Activated naive CD8-positive, alpha-beta T cell treated with anti-CD3 and anti-CD28 coated beads, Interleukin-2, amount 50 U/mL, for 16 hours (primary cell): ENCODE measurements around the gene BOLA1.
A peak's percentile ranks its signal among the peaks of the same experiment; 100 is the strongest.
"Not testable (repeated sequence)": the region's sequence is repeated elsewhere in the genome, so short reads cannot be mapped to it uniquely, and the experiment has no call there.

Experiments used
- DNase-seq: peaks from one replicate; pipeline ENCODE4 v3.0.0-alpha.2; 2020; ENCODE audit warnings: low read depth, low spot score

BOLA1 gene, protein sequence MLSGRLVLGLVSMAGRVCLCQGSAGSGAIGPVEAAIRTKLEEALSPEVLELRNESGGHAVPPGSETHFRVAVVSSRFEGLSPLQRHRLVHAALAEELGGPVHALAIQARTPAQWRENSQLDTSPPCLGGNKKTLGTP

DNA sequence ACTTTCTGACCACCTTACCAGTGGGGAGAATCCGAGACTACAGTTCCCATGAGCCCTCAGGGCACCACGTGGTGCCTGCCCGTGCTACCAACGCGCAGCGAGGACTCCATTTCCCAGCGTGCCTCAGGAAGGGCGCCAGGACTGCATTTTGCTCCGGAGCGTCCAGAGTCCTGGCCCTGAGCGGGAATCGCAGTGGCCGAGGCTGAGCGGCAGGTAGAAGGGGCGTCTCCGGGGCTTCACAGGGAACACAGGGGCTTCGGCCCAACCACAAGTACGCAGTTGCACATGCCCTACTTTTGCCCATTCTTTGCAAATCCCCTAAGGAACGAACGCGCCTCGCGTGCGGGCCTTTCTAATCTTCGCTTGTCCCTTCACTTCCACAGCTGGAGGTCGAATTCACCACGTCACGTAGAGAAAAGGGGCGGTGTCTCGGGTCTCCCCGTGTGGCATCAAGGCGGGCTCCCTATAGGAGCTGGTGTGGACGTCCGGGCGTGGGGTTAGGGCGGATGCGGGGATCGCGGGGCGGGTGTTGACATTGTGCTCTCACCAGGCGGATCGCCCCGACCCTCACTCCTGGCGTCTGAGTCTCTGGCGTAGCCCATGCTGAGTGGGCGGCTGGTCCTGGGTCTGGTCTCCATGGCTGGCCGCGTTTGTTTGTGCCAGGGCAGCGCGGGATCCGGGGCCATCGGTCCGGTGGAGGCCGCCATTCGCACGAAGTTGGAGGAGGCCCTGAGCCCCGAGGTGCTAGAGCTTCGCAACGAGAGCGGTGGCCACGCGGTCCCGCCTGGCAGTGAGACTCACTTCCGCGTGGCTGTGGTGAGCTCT lies at the start of gene BOLA1:
Gene BOLA1, plus strand, starts transcription at position 109 of the 825 bp plus-strand sequence. Its CDS starts 492 bp downstream, at position 601.
- peak; percentile 55 for DNase-seq

DNA sequence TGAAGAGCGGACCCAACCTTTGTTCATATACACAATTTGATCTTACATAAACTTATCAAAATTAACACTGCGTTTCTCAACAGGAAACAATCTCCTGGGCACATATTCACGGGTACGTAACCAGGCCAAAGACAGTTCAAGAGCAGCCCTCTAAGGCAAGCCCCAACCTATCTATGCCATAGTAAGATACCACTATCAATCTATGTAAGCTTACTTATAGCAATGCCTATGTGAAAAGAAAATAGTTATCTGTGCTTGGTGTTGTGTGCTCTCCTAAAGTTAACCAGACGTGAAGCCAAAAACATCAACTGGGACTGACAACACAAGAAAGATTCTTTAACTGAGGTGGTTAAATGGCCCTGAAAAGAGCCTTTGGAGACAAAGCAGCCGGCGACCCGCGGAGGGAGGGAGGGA lies 49.4 kb upstream of the BOLA1 start:
- no peak for DNase-seq

DNA sequence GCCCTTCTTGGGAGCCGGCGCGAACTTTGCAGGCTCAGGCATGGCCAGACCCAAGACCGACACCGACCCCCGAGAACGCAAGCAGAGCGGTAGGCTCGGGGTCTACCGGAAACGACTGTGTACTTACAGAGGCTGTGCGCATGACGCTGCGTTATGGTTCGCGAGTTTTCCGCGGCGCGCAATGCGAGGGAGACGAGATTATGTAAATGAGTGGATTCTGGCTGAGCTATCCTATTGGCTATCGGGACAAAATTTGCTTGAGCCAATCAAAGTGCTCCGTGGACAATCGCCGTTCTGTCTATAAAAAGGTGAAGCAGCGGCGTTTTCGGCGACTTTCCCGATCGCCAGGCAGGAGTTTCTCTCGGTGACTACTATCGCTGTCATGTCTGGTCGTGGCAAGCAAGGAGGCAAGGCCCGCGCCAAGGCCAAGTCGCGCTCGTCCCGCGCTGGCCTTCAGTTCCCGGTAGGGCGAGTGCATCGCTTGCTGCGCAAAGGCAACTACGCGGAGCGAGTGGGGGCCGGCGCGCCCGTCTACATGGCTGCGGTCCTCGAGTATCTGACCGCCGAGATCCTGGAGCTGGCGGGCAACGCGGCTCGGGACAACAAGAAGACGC lies 48.5 kb upstream of the BOLA1 start:
- DNase-seq: not testable (repeated sequence)

DNA sequence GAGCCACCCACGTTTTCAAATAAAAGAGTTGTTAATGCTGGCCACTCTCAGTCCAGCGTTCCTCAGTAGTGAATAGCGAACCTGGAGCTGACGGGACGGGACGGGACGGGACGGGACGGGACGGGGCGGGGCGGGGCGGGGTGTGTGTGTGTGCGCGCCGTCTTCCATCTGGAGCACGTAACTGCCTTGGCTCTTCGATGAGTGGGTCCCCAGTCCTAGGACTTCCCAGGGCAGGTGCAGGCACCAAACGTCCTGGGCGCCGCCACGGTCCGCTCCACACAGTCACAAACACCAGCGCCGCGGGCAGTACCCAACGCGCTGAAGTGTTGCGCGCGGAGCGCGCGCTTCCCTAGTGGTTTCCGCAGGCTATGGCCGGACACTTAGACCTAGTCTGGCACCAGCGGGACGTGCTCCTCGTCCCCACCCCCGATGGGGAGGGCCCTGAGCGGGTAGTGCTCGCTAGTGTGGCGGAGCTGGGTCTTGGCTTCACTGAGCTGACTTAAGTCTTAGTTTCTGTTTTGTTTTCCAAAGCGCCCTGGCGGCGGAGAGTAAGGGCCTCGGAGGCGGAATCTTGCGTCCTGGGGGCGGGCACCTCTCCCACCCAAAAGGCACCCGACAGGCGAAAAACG lies 47.7 kb upstream of the BOLA1 start:
- DNase-seq: not testable (repeated sequence)

DNA sequence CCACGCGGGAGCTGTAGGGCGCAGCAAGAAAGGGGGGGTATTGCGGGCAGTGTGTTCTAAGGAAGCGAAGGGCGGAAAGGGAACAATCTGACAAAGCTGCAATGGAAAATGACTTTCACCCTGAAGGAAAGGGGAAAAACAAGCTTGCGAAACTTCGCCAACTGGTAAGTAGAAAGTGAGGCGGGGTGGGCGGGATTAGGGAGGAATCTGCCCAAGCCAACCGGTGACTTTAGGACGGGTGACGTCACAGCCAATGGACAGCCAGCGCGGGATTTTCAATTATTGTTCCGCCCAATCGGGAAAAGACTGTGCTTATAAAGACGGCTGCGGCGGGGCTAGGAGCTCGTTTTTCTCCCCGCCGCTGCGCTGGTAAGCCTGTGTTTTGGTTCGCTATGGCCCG lies 47.1 kb upstream of the BOLA1 start:
- not testable (repeated sequence) for DNase-seq

- not testable (repeated sequence) for DNase-seq
Measured at GRCh38 chr1:149860271-149860670, 39.1 kb upstream of the BOLA1 start.

- not testable (repeated sequence) for DNase-seq
Measured at GRCh38 chr1:149860684-149861496, 38.5 kb upstream of the BOLA1 start.

DNA sequence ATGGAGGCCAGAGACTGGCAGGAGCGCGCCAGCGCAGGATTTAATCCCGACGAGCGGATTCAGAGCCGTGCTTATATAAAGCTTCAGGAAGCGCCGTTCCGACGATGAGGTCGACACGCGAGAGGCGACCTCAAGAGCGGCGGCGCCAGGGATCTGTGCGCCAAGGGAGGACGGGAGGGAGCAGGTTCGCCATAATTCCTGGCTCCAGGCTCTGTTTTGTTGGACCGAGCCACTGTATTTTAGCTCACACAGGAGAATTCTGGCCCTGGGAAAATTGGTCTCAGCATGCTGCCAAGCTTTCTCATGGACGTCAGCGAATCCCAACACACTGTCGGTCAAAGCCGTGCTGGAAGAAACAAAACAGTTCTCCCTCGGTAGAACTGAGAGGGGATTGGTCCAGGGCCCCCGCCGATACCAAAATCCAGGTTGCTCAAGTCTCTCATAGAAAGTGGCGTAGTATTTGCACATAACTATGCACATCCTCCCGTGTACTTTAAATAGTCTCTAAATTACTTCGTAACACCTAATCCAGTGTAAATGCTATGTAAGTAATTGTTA lies 37.8 kb upstream of the BOLA1 start:
- DNase-seq: not testable (repeated sequence)

DNA sequence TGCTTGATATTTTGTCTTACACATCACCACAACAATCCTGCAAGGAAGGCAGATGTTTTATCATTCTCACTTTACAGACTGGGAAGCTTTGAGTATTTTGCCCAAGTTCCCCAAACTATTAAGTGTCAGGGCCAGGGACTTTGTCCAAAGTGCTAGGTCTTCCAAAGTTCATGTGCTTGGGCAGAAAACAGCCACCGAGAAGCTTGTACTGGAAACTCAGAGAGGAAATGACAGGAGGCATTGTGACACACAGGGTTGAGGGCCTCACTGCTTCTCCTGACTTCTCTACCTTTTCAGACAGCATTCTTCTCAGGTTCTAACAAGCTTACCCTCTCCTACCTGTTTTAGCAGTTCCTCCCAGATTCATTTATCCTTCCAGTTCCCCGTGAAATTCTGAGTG lies 32.5 kb upstream of the BOLA1 start:
- DNase-seq: not testable (repeated sequence)

DNA sequence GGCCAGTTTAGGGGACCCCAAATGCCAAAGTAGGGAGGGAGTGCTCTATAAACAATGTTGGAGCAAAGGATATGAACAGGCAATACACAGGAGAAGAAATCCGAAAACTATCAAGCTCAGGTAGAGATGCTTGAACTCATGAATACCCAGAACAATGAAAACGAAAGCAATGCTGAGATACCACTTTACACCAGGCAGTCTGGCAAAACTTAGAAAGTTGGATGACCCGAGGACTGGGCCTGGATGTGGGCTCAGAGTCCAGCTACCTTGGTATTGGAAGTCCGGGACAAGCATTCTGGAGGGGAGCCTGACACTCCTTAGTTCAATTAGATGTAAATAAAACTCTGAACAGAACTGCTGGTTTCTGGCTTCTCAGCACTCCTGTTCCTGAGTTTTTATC lies 26.3 kb upstream of the BOLA1 start:
- not testable (repeated sequence) for DNase-seq

DNA sequence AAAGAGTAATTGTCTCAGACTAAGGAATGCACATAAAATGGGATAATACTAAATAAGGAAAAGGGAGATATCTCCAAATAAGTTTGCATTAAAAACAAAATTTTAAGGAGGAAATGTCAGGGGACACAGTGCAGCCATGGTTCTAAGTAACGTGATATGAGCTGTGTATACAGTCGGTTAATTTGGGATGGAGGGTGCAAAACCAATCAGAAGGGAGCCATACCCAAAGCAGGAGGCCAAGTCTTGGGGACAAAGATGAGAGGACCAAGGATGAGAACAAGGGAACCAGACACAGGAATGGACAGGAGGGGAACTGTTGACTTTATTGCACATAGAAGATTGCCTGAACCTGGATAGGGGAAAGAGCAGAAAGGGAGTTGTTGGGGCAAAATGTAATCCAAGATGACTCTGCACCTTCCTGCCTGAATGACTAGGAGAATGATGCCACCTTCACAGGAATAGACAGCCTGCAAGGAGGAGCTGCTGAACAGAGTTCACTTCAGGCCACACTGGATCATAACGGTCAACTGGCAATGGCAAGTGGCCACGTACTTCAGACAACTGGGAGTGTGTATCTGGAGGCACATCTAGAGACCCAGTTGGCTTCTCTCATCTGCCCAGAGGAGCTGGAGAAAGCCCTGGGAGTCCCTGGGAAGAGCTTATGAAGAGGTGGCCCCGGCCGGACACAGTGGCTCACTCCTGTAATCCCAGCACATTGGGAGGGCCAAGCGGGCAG lies 22.0 kb upstream of the BOLA1 start:
- no peak for DNase-seq

GRCh38 chr1:149879556-149879955 lies 19.8 kb upstream of the BOLA1 start:
- DNase-seq: no peak

GRCh38 chr1:149881876-149882275 lies 17.5 kb upstream of the BOLA1 start:
- no peak for DNase-seq

DNA sequence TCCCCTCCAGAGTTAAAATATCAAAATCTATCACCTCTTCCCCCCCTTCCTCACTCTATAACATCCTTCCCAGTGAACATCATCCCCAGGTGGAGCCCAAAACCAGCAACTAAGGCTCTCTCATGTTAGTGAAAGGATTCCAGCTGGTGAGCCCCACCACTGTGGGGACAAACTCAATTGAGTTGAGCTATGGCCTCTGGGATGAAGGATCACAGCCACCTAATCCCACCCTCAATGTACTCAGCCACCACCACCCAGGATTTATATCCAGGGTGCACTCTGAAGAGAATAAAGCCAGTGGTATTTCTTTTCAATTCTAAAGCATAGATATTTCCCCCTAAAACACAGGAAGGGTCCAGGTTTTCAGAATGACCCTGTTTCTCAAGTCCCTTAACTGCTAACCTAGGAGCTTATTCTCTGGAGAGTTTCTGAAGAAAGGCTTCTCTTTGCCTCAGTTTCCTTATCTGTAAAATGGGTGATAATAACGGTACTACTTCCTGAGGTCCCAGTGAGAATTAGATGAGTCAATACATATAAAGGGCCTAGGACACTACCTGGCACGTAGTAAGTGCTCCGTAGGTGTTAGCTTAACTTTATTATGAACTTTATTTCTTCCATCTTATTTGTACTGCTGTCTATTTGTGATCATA lies 15.6 kb upstream of the BOLA1 start:
- DNase-seq: no peak

- DNase-seq: no peak
Measured at GRCh38 chr1:149884433-149885338, 14.7 kb upstream of the BOLA1 start.

GRCh38 chr1:149885339-149886120 lies 13.8 kb upstream of the BOLA1 start:
- no peak for DNase-seq

DNA sequence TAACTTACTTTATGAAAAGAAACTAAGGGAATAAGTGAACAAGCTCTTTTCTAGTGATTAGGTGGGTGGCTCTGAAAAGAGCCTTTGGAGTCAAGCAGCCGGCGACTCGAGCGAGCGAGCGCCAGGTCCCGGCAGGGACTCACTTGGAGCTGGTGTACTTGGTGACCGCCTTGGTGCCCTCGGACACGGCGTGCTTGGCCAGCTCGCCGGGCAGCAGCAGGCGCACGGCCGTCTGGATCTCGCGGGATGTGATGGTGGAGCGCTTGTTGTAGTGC lies 13.3 kb upstream of the BOLA1 start:
- not testable (repeated sequence) for DNase-seq
